HepG2 (cell line): Measurements from ENCODE around the gene MBLAC1. TPM values are rescaled to one million over a fixed set of nuclear protein-coding genes. Genes with fewer than 3 reads are reported as not detected.

Experiments used
- AFF4 ChIP-seq: sonication (generic); formaldehyde crosslinking; IDR thresholded peaks from 2 replicates; pipeline ENCODE4 v1.4.0; 2020; ENCODE audit warnings: missing genetic modification reagents
- ATF6 ChIP-seq: sonication (generic); formaldehyde crosslinking; conservative IDR thresholded peaks from 2 replicates; pipeline ENCODE4 v1.4.0; 2020; ENCODE audit warnings: missing genetic modification reagents
- CBFB ChIP-seq: sonication (generic); formaldehyde crosslinking; IDR thresholded peaks from 2 replicates; pipeline ENCODE4 v1.4.0; 2020; ENCODE audit warnings: missing genetic modification reagents
- CERS6 ChIP-seq: sonication (generic); formaldehyde crosslinking; IDR thresholded peaks from 2 replicates; pipeline ENCODE4 v1.5.0; 2020; ENCODE audit warnings: missing genetic modification reagents
- ETS1 ChIP-seq: sonication (generic); formaldehyde crosslinking; IDR thresholded peaks from 2 replicates; pipeline ENCODE4 v1.4.0; 2020; ENCODE audit warnings: missing genetic modification reagents
- FOXK1 ChIP-seq: sonication (generic); formaldehyde crosslinking; IDR thresholded peaks from 2 replicates; pipeline ENCODE4 v1.4.0; 2020; ENCODE audit warnings: low read depth, missing genetic modification reagents, borderline replicate concordance
- GTF3A ChIP-seq: sonication (generic); formaldehyde crosslinking; conservative IDR thresholded peaks from 2 replicates; pipeline ENCODE4 v1.4.0; 2020; ENCODE audit warnings: mild to moderate bottlenecking, missing genetic modification reagents
- KLF15 ChIP-seq: sonication (generic); formaldehyde crosslinking; IDR thresholded peaks from 2 replicates; pipeline ENCODE4 v1.8.1; 2023; ENCODE audit warnings: borderline replicate concordance, mild to moderate bottlenecking, inconsistent platforms, missing genetic modification reagents, mixed read lengths
- NR2F2 ChIP-seq: IDR thresholded peaks from 2 replicates; pipeline ENCODE4 v1.6.1; 2012; ENCODE audit warnings: low read depth, inconsistent platforms, borderline replicate concordance
- POLR2AphosphoS5 ChIP-seq: IDR thresholded peaks from 2 replicates; pipeline ENCODE4 v1.6.1; 2012; ENCODE audit warnings: low read depth, low read length
- PRPF4 ChIP-seq: fragments of 200-400 bp; formaldehyde crosslinking; IDR thresholded peaks from 2 replicates; pipeline ENCODE4 v1.6.1; 2016; ENCODE audit warnings: low read length, low read depth; ENCODE audit not compliant: poor library complexity, severe bottlenecking
- SIN3A ChIP-seq: IDR thresholded peaks from 2 replicates; pipeline ENCODE4 v1.6.1; 2011; ENCODE audit warnings: low read depth, mild to moderate bottlenecking, control low read depth, low read length, borderline replicate concordance
- SMYD3 ChIP-seq: sonication (generic); formaldehyde crosslinking; IDR thresholded peaks from 2 replicates; pipeline ENCODE4 v1.8.1; 2023; ENCODE audit warnings: mild to moderate bottlenecking, missing genetic modification reagents
- STAT6 ChIP-seq: sonication (generic); formaldehyde crosslinking; IDR thresholded peaks from 2 replicates; pipeline ENCODE4 v1.4.0; 2020; ENCODE audit warnings: missing genetic modification reagents, mild to moderate bottlenecking, borderline replicate concordance
- ZNF431 ChIP-seq: sonication (generic); formaldehyde crosslinking; IDR thresholded peaks from 2 replicates; pipeline ENCODE4 v1.9.0; 2022; ENCODE audit warnings: missing genetic modification reagents, low read depth, mild to moderate bottlenecking, borderline replicate concordance
- ZUFSP ChIP-seq: sonication (generic); formaldehyde crosslinking; IDR thresholded peaks from 2 replicates; pipeline ENCODE4 v1.9.0; 2021; ENCODE audit warnings: missing genetic modification reagents, mild to moderate bottlenecking, borderline replicate concordance
- polyA plus RNA-seq, 8 experiments: library from polyadenylated mRNA; depleted of rRNA in 3 of 8; stranded (reverse) in 7 of 8; unstranded in 1 of 8; fragments of >200 nt; fragmentation: Illumina TruSeq in 4 of 8; extraction: Trizol in 4 of 8; gene quantifications; 2 replicates each; pipeline versions ENCODE4 v1.2.1 to v1.2.3, GENCODE V29; 2011 to 2016; ENCODE audit warnings: low read depth in 4 of 8, missing spikeins in 1 of 8, mixed read lengths in 1 of 8; ENCODE audit not compliant: insufficient read depth in 1 of 8
- total RNA-seq, 5 experiments: library from RNA; depleted of rRNA; stranded (reverse); fragments of >200 nt; fragmentation: Illumina TruSeq; extraction: Trizol; gene quantifications; 2 replicates each; pipeline ENCODE4 v1.2.3, GENCODE V29; 2016; ENCODE audit warnings: low read depth in 1 of 5

MBLAC1 gene
- total and polyA plus RNA-seq, 2 of the 13 experiments (the other 11 are each of a cell fraction or from before 2014, with no cell fraction given): 0.79 to 2.1 TPM

- TF ChIP-seq ZUFSP (CRISPR knock-in tag) (no peak), CBFB (CRISPR knock-in tag) (no peak), CERS6 (CRISPR knock-in tag) (no peak), SIN3A (0 out of 2 replicates have a peak, but pooled peaks have one; percentile 15), POLR2AphosphoS5 (no peak), PRPF4 (no peak), SMYD3 (CRISPR knock-in tag) (no peak), ZNF431 (CRISPR knock-in tag) (no peak), STAT6 (no peak), KLF15 (CRISPR knock-in tag) (no peak), FOXK1 (peak; percentile 36; the same call in 1 of the 2 replicates), NR2F2 (no peak), AFF4 (CRISPR knock-in tag) (peak; percentile 26), GTF3A (CRISPR knock-in tag) (no peak), ETS1 (CRISPR knock-in tag) (no peak), ATF6 (CRISPR knock-in tag) (no peak)
Observed at GRCh38 chr7:100080907-100081534, 45.7 kb upstream of the MBLAC1 start (continued).
